GM12864 (cell line): ENCODE data around the gene ZNF341.
"Not testable (repeated sequence)": the region's sequence is repeated elsewhere in the genome, so short reads cannot be mapped to it uniquely, and the experiment has no call there.

Experiments used
- DNase-seq: peaks from one replicate; pipeline ENCODE4 v3.0.0-alpha.2; 2011; ENCODE audit warnings: low read depth
- H3K4me3 ChIP-seq: 2 replicates; pipeline ENCODE4 v1.5.1; 2011; ENCODE audit warnings: mild to moderate bottlenecking, low read depth, low read length, control low read depth
- TF ChIP-seq, protein P1 (sequence below): IDR thresholded peaks from 2 replicates; pipeline ENCODE4 v1.5.1; 2011; ENCODE audit warnings: low read depth, mild to moderate bottlenecking, moderate library complexity, low read length, control low read depth, inconsistent platforms; ENCODE audit errors: missing control alignments

ZNF341 gene

GRCh38 chr20:33744181-33744580 is 12.4 kb downstream of the ZNF341 start:
- no peak overlapping the region for H3K4me3 ChIP-seq
- TF ChIP-seq, protein P1, sequence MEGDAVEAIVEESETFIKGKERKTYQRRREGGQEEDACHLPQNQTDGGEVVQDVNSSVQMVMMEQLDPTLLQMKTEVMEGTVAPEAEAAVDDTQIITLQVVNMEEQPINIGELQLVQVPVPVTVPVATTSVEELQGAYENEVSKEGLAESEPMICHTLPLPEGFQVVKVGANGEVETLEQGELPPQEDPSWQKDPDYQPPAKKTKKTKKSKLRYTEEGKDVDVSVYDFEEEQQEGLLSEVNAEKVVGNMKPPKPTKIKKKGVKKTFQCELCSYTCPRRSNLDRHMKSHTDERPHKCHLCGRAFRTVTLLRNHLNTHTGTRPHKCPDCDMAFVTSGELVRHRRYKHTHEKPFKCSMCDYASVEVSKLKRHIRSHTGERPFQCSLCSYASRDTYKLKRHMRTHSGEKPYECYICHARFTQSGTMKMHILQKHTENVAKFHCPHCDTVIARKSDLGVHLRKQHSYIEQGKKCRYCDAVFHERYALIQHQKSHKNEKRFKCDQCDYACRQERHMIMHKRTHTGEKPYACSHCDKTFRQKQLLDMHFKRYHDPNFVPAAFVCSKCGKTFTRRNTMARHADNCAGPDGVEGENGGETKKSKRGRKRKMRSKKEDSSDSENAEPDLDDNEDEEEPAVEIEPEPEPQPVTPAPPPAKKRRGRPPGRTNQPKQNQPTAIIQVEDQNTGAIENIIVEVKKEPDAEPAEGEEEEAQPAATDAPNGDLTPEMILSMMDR, result no peak
- DNase-seq, result no peak

DNA sequence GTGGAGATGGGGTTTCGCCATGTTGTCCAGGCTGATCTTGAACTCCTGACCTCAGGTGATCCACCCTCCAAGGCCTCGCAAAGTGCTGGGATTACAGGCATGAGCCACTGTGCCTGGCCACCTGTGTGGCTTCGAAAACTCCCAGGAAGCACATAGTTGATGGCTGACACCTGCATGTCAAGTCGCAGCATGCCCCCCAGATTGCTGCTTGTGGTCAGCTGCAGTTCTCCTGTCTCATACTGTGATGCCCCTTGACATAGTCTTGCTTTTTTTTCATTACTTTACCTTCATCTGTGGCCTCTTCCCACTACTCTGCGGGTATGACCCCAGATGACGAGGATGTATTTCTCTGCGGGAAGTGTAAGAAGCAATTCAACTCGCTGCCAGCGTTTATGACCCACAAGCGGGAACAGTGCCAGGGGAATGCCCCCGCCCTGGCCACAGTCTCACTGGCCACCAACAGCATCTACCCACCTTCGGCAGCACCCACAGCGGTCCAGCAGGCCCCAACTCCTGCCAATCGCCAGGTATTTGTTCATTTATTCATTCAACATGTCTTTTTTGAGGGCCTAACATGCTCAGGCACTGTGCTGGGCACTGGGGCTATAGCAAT is 13.1 kb downstream of the ZNF341 start:
- no peak for DNase-seq
- no peak overlapping the region for H3K4me3 ChIP-seq
- TF ChIP-seq, protein P1, result no peak

DNA sequence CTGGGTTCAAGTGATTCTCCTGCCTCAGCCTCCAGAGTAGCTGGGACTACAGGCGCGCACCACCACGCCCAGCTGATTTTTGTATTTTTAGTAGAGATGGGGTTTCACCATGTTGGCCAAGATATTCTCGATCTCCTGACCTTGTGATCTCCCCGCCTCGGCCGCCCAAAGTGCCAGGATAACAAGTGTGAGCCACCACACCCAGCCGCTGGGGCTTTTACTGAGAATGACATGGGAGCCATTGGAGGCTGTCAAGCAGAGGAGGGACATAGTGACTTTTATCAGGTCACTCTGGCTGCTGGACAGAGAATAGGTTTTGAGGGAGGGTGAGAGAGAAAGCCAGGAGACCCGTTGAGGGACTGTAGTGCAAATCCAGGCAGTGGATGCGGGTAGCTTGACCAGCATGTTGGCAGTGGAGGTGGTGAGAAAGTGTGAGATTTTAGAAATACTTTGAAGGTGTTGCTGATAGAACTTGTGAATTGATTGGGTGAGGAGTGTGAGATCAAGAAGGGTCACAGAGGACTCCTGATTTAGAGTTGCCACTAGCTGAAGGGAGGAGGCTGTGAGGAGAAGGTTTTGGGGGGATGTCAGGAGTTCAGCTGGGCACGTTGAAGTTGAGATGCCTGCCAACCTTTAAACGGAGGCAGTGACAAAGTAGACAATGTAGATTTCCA is 14.7 kb downstream of the ZNF341 start:
- H3K4me3 ChIP-seq, result no peak overlapping the region
- TF ChIP-seq, protein P1, result no peak
- DNase-seq, result no peak

- H3K4me3 ChIP-seq, result no peak overlapping the region
- TF ChIP-seq, protein P1, result no peak
Observed at GRCh38 chr20:33751775-33752174, 20.0 kb downstream of the ZNF341 start.

GRCh38 chr20:33753143-33753542 is 21.3 kb downstream of the ZNF341 start:
- H3K4me3 ChIP-seq, result no peak overlapping the region
- TF ChIP-seq, protein P1, result no peak
- DNase-seq, result no peak

More at GRCh38 chr20:33751775-33752174, 20.0 kb downstream of the ZNF341 start:
- DNase-seq, result no peak

GRCh38 chr20:33753763-33754162 is 22.0 kb downstream of the ZNF341 start:
- TF ChIP-seq, protein P1, result no peak
- H3K4me3 ChIP-seq, result no peak overlapping the region
- DNase-seq, result no peak

DNA sequence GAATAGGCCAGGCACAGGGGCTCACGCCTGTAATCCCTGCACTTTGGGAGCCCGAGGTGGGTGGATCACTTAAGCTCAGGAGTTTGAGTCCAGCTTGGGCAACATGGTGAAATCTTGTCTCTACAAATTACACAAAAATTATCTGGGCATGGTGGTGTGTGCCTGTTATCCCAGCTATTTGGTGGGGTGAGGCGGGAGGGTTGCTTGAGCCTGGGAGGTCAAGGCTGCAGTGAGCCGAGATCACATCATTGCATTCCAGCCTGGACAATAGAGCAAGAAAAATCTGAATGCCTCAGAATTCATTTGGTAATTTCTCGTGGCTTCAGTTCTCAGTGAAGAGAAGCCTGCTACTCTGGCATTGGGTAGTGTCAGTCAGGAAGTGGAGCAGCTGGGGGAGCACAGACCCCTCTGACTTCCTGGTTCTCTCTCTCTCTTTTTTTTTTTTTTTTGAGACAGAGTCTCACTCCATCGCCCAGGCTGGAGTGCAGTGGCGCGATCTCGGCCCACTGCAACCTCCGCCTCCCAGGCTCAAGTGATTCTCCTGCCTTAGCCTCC is 24.2 kb downstream of the ZNF341 start:
- DNase-seq, result not testable (repeated sequence)

More for the DNA sequence above, 24.2 kb downstream of the ZNF341 start:
- not testable (repeated sequence) for H3K4me3 ChIP-seq
